K562 (cell line): ENCODE data around the gene FBXL4. TPM values are rescaled to one million over a fixed set of nuclear protein-coding genes. Genes with fewer than 3 reads are reported as not detected.

Experiments
- ATAC-seq: fragments of 200-7000 bp; cut with Tn5 transposase; 3 replicates; pipeline ENCODE4 v1.9.1; 2020; ENCODE audit warnings: moderate library complexity
- BruUV-seq: library from RNA; stranded (reverse); fragments of 400-500 nt; replicated peaks from 2 replicates; lab custom pipeline; 2021; lab: Mats Ljungman, UMichigan
- CTCF ChIA-PET: fragments of 300-600 bp; formaldehyde crosslinking; extraction: SDS; loops from one replicate; lab custom pipeline; 2021; ENCODE audit warnings: low intra/inter-chr PET ratio; lab: Yijun Ruan, JAX
- POLR2A ChIA-PET: fragments of 300-600, 350-650 bp; sonication (Branson Sonifier 250); formaldehyde crosslinking; extraction: SDS; loops from one replicate; lab custom pipeline; 2021; ENCODE audit warnings: antibody characterized with exemption, inconsistent platforms; lab: Yijun Ruan, JAX
- DNase-seq, 4 experiments: peaks; one replicate each; pipeline versions ENCODE4 v3.0.0 to v3.0.0-alpha.2; 2011 to 2018; ENCODE audit warnings: low spot score in 3 of 4, mixed read lengths in 3 of 4; ENCODE audit errors: extremely low read depth in 1 of 4
- FAIRE-seq: peaks from 2 replicates; lab custom pipeline; 2011; peaks lifted over from hg19 to GRCh38; lab: Jason Lieb, UNC
- H2AFZ ChIP-seq: 2 replicates; pipeline ENCODE4 v1.6.0; 2011; ENCODE audit warnings: low read depth, low read length, control low read depth, inconsistent platforms
- H3K27ac ChIP-seq: fragments of 200-600 bp; 3 replicates; pipeline ENCODE4 v1.8.0; 2011; ENCODE audit warnings: low read depth, mild to moderate bottlenecking, control low read depth, inconsistent platforms, low read length, moderate library complexity, mixed read lengths; ENCODE audit errors: extremely low read depth
- H3K27me3 ChIP-seq, 2 experiments: fragments of 300-600 bp in 1 of 2; 2 replicates in 1 of 2; 3 replicates in 1 of 2; pipeline versions ENCODE4 v1.6.0 to v1.8.0; 2011; ENCODE audit warnings: inconsistent platforms in 2 of 2, low read length in 2 of 2, mild to moderate bottlenecking in 1 of 2, mixed read lengths in 1 of 2, moderate library complexity in 1 of 2; ENCODE audit not compliant: control insufficient read depth in 2 of 2, insufficient read depth in 2 of 2
- H3K36me3 ChIP-seq: fragments of 300-600 bp; 3 replicates; pipeline ENCODE4 v1.8.0; 2011; ENCODE audit warnings: mild to moderate bottlenecking, low read length, inconsistent platforms; ENCODE audit not compliant: control insufficient read depth, insufficient read depth
- H3K4me1 ChIP-seq, 2 experiments: fragments of 200-600 bp in 1 of 2; replicated peaks in 1 of 2; 2 replicates in 1 of 2; 3 replicates in 1 of 2; pipeline versions ENCODE4 v1.5.1 to v1.8.0; 2011; ENCODE audit warnings: inconsistent platforms in 2 of 2, low read length in 2 of 2, mild to moderate bottlenecking in 1 of 2, mixed read lengths in 1 of 2, moderate library complexity in 1 of 2; ENCODE audit not compliant: control insufficient read depth in 2 of 2, insufficient read depth in 2 of 2
- H3K4me2 ChIP-seq: 2 replicates; pipeline ENCODE4 v1.6.1; 2011; ENCODE audit warnings: low read length, control low read depth, inconsistent platforms, mixed read lengths; ENCODE audit not compliant: insufficient read depth
- H3K4me3 ChIP-seq: fragments of 200-600 bp; sonication (generic), shearing (Covaris generic); 2 replicates; pipeline ENCODE4 v1.5.1; 2016; ENCODE audit warnings: control low read depth, inconsistent platforms
- H3K79me2 ChIP-seq: fragments of 200-600 bp; 3 replicates; pipeline ENCODE4 v1.8.0; 2011; ENCODE audit warnings: low read length, inconsistent platforms; ENCODE audit not compliant: control insufficient read depth, insufficient read depth
- H3K9ac ChIP-seq, 2 experiments: 2 replicates each; pipeline versions ENCODE4 v1.6.0 to v1.6.1; 2011; ENCODE audit warnings: low read depth in 2 of 2, low read length in 2 of 2, control low read depth in 1 of 2, inconsistent platforms in 1 of 2, mild to moderate bottlenecking in 1 of 2, mixed read lengths in 1 of 2; ENCODE audit not compliant: insufficient read depth in 1 of 2
- H3K9me1 ChIP-seq: one replicate; pipeline ENCODE4 v1.6.0; 2011; ENCODE audit warnings: inconsistent platforms, mild to moderate bottlenecking, low read length, moderate library complexity; ENCODE audit not compliant: control insufficient read depth, insufficient read depth
- H3K9me3 ChIP-seq: replicated peaks from 2 replicates; pipeline ENCODE4 v1.5.1; 2011; ENCODE audit warnings: low read depth, low read length, inconsistent platforms; ENCODE audit not compliant: control insufficient read depth, insufficient read depth
- H4K20me1 ChIP-seq: replicated peaks from 2 replicates; pipeline ENCODE4 v1.6.1; 2011; ENCODE audit warnings: low read length, inconsistent platforms, mixed read lengths; ENCODE audit not compliant: control insufficient read depth, insufficient read depth
- CHD1 ChIP-seq: fragments of 200-600 bp; sonication (generic); IDR thresholded peaks from one replicate; pipeline ENCODE4 v1.6.1; 2012; ENCODE audit warnings: mild to moderate bottlenecking, moderate library complexity, low read length, inconsistent platforms
- DPF2 ChIP-seq: fragments of 450-650 bp; IDR thresholded peaks from 2 replicates; pipeline ENCODE4 v1.6.1; 2016
- FOSL1 ChIP-seq: fragments of 200-800 bp; sonication (Bioruptor generic); conservative IDR thresholded peaks from 2 replicates; pipeline ENCODE4 v1.6.1; 2016; ENCODE audit warnings: missing genetic modification characterization, missing compliant biosample characterization
- KDM5B ChIP-seq: fragments of 200-600 bp; sonication (generic); IDR thresholded peaks from 2 replicates; pipeline ENCODE4 v1.6.1; 2012; ENCODE audit warnings: low read depth, mild to moderate bottlenecking, moderate library complexity, low read length, control low read depth, inconsistent platforms; ENCODE audit not compliant: insufficient replicate concordance
- NFIC ChIP-seq: fragments of 450-650 bp; IDR thresholded peaks from 2 replicates; pipeline ENCODE4 v1.6.1; 2017; ENCODE audit warnings: mild to moderate bottlenecking, inconsistent platforms
- NR2C2 ChIP-seq, 2 experiments: fragments of 200-800 bp in 1 of 2; sonication (Bioruptor generic) in 1 of 2; sonication (generic) in 1 of 2; formaldehyde crosslinking in 1 of 2; IDR thresholded peaks; 2 replicates each; pipeline versions ENCODE4 v1.6.1 to v1.8.0; 2016 to 2022; ENCODE audit warnings: mild to moderate bottlenecking in 1 of 2, missing compliant biosample characterization in 1 of 2, missing genetic modification characterization in 1 of 2, missing genetic modification reagents in 1 of 2
- ZNF740 ChIP-seq, 3 experiments: fragments of 200-800 bp in 1 of 3; sonication (Bioruptor generic) in 1 of 3; sonication (generic) in 1 of 3; formaldehyde crosslinking in 1 of 3; IDR thresholded peaks; 2 replicates each; pipeline versions ENCODE4 v1.6.1 to v1.8.0; 2016 to 2022; ENCODE audit warnings: mild to moderate bottlenecking in 2 of 3, missing compliant biosample characterization in 2 of 3, missing genetic modification characterization in 2 of 3, missing genetic modification reagents in 1 of 3
- ZNF766 ChIP-seq: fragments of 200-800 bp; sonication (Bioruptor generic); conservative IDR thresholded peaks from 2 replicates; pipeline ENCODE4 v1.6.1; 2016; ENCODE audit warnings: missing genetic modification characterization, missing compliant biosample characterization
- WGBS: fragments of 100-300 bp; shearing (Covaris generic); methylation state at CpG from one replicate; pipeline ENCODE4 v1.1.6; 2016; ENCODE audit warnings: low coverage, mixed read lengths; ENCODE audit not compliant: insufficient coverage; ENCODE audit errors: missing lambda C conversion rate; 5-methylcytosine and 5-hydroxymethylcytosine counted together
- in situ Hi-C: fragments of 300-500 bp; cut with MboI; formaldehyde crosslinking; loops from 4 replicates; pipeline ENCODE4 v1.15.0; 2018; ENCODE audit warnings: inconsistent platforms, mixed read lengths
- intact Hi-C: fragments of 100-400 bp; cut with micrococcal nuclease; formaldehyde crosslinking; loops from 2 replicates; pipeline ENCODE4 v1.14.2; 2022
- polyA plus RNA-seq, 8 experiments: library from polyadenylated mRNA; depleted of rRNA in 4 of 8; stranded (reverse) in 5 of 8; unstranded in 3 of 8; fragments of >200 nt; fragmentation: Nextera tagmentation in 2 of 8; fragmentation: Illumina TruSeq in 1 of 8; extraction: Ambion mirVana in 2 of 8; extraction: Trizol in 1 of 8; gene quantifications; 2 replicates each; pipeline versions ENCODE4 v1.2.1 to v1.2.3, GENCODE V29; 2011 to 2014; ENCODE audit warnings: inconsistent platforms in 1 of 8, missing spikeins in 1 of 8
- total RNA-seq, 7 experiments: library from RNA; depleted of rRNA in 6 of 7; stranded (reverse); fragments of >200 nt in 6 of 7; fragmentation: Illumina TruSeq in 2 of 7; extraction: Trizol in 2 of 7; gene quantifications; 2 replicates each; pipeline versions ENCODE4 v1.2.1 to v1.2.3, GENCODE V29; 2011 to 2021; ENCODE audit warnings: low replicate concordance in 1 of 7
- TF ChIP-seq, protein P1 (sequence below): fragments of 450-650 bp; IDR thresholded peaks from 2 replicates; pipeline ENCODE4 v1.6.1; 2016; ENCODE audit warnings: low read depth, mild to moderate bottlenecking, moderate library complexity

The FBXL4 gene
- total and polyA plus RNA-seq, 9 of the 15 experiments (the other 6 are each of a cell fraction or from before 2014, with no cell fraction given), result 4.2 to 23.1 (median 7.7) TPM

GRCh38 chr6:98946879-98947410 lies 801 bp downstream of the FBXL4 start:
- 2% methylated on average over 9 of the region's 9 CpGs for WGBS
- peak overlapping the region; percentile 61 for H3K4me3 ChIP-seq
- TF ChIP-seq NFIC, result peak; percentile 50
- TF ChIP-seq ZNF766 (CRISPR knock-in tag), result 0 out of 2 replicates have a peak, but pooled peaks have one; percentile 12
- TF ChIP-seq FOSL1 (tag), result no peak
- no peak for TF ChIP-seq NR2C2 (CRISPR knock-in tag; IDR thresholded peaks at IDR 0.05)
- 0 out of 2 replicates have a peak, but pooled peaks have one; percentile 36 for TF ChIP-seq NR2C2 (tag; IDR thresholded peaks at IDR 0.05)
- TF ChIP-seq, protein P1, sequence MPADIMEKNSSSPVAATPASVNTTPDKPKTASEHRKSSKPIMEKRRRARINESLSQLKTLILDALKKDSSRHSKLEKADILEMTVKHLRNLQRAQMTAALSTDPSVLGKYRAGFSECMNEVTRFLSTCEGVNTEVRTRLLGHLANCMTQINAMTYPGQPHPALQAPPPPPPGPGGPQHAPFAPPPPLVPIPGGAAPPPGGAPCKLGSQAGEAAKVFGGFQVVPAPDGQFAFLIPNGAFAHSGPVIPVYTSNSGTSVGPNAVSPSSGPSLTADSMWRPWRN, result peak; percentile 51; the same call in 1 of the 2 replicates
- peak; percentile 48 for TF ChIP-seq CHD1
- TF ChIP-seq DPF2, result 0 out of 2 replicates have a peak, but pooled peaks have one; percentile 5
- TF ChIP-seq KDM5B, result peak; percentile 12
- TF ChIP-seq ZNF740 (CRISPR knock-in tag; IDR thresholded peaks at IDR 0.05), result no peak
- no peak for TF ChIP-seq ZNF740 (tag; IDR thresholded peaks at IDR 0.05)
- in situ Hi-C loops (no loop called here), intact Hi-C loops (no loop called here)
- H3K4me1 ChIP-seq, result peaks cover 4 to 17% of the 10 kb centered on the region in 2 experiments
- FAIRE-seq (no peak), DNase-seq (peak in 1 of 4 experiments; percentile 32), ATAC-seq (peak; percentile 2)
- TSS peak; percentile 45 for BruUV-seq
- H2AFZ ChIP-seq, result peak overlapping the region; percentile 72
- H3K9ac ChIP-seq, result peak overlapping the region; percentile 92 to 97
- no peaks in the 10 kb centered on the region for H3K36me3 ChIP-seq
- H3K79me2 ChIP-seq, result peaks cover 55% of the 10 kb centered on the region
- H3K27ac ChIP-seq, result peak overlapping the region; percentile 97
- H3K9me3 ChIP-seq, result 0 out of 2 replicates have a peak, but pooled peaks cover 3% of the 10 kb centered on the region
- peak overlapping the region; percentile 97 for H3K4me2 ChIP-seq
- ChIA-PET CTCF (no interaction called here), POLR2A (interaction anchor here (0.7 to 1.0 kb wide), 2 partner anchors 21 to 114 kb away, joined by 3 read pairs; no protein-coding TSS in a partner anchor)
- no peaks in the 10 kb centered on the region for H3K9me1 ChIP-seq
- no peaks in the 10 kb centered on the region for H3K27me3 ChIP-seq
- H4K20me1 ChIP-seq, result no peaks in the 10 kb centered on the region
